Activated CD8-positive, alpha-beta T cell treated with anti-CD3 and anti-CD28 coated beads for 36 hours (primary cell): ENCODE results near the gene ITSN1. TPM values are rescaled to one million over a fixed set of nuclear protein-coding genes. Genes with fewer than 3 reads are reported as not detected.
"Not testable (repeated sequence)": the region's sequence is repeated elsewhere in the genome, so short reads cannot be mapped to it uniquely, and the experiment has no call there.

Source experiments
- ATAC-seq: fragments of 200-7000 bp; cut with Tn5 transposase; one replicate; pipeline ENCODE4 v1.10.0; 2021; ENCODE audit warnings: mild to moderate bottlenecking, moderate library complexity
- CTCF ChIA-PET: fragments of 350-600 bp; sonication (Branson Sonifier 250); formaldehyde crosslinking; loops from one replicate; lab custom pipeline; 2021; ENCODE audit warnings: antibody characterized with exemption; lab: Charles Lee
- POLR2A ChIA-PET: fragments of 350-600 bp; sonication (Branson Sonifier 250); formaldehyde crosslinking; loops from one replicate; lab custom pipeline; 2021; ENCODE audit warnings: antibody characterized with exemption; lab: Charles Lee
- DNase-seq: peaks from one replicate; pipeline ENCODE4 v3.0.0-alpha.2; 2020
- H3K27ac Mint-ChIP-seq: one replicate; pipeline ENCODE4 v1.8.0; 2021; ENCODE audit warnings: mild to moderate bottlenecking, mixed read lengths
- H3K27me3 Mint-ChIP-seq: one replicate; pipeline ENCODE4 v1.8.0; 2021; ENCODE audit warnings: mixed read lengths
- H3K36me3 Mint-ChIP-seq: one replicate; pipeline ENCODE4 v1.8.0; 2021; ENCODE audit warnings: low read depth, mixed read lengths
- H3K4me1 Mint-ChIP-seq: one replicate; pipeline ENCODE4 v1.8.0; 2021; ENCODE audit warnings: low read depth, mixed read lengths
- H3K4me3 Mint-ChIP-seq: one replicate; pipeline ENCODE4 v1.8.0; 2021; ENCODE audit warnings: mild to moderate bottlenecking, moderate library complexity, mixed read lengths
- H3K9me3 Mint-ChIP-seq: one replicate; pipeline ENCODE4 v1.8.0; 2021; ENCODE audit warnings: mixed read lengths
- CTCF ChIP-seq: fragments of 200-600 bp; IDR thresholded peaks from one replicate; pipeline ENCODE4 v1.8.0; 2022; ENCODE audit warnings: antibody characterized with exemption, mild to moderate bottlenecking
- intact Hi-C: fragments of 100-400 bp; cut with micrococcal nuclease; formaldehyde crosslinking; loops from one replicate; pipeline ENCODE4 v1.10.0; 2022
- total RNA-seq, 2 experiments: library from RNA; stranded (reverse); gene quantifications; one replicate each; pipeline ENCODE4 v1.2.3, GENCODE V29; 2021

Gene ITSN1
- total RNA-seq, 2 experiments from 2014 or later: 4.4 to 4.7 TPM

- intact Hi-C loops: no loop called here
- no peak for ATAC-seq
- Mint-ChIP-seq H3K27ac (no peak overlapping the region), H3K36me3 (peaks cover 7% of the 10 kb centered on the region), H3K9me3 (peaks cover 7% of the 10 kb centered on the region), H3K4me1 (no peaks in the 10 kb centered on the region), H3K4me3 (no peak overlapping the region), H3K27me3 (no peaks in the 10 kb centered on the region)
- ChIA-PET POLR2A (no interaction called here), CTCF (no interaction called here)
- TF ChIP-seq CTCF: no peak
- DNase-seq: no peak
These were observed 133.0 kb downstream of the ITSN1 start for GRCh38 chr21:33775100-33775828.

GRCh38 chr21:33780631-33781030 lies 138.3 kb downstream of the ITSN1 start:
- Mint-ChIP-seq H3K27me3 (no peaks in the 10 kb centered on the region), H3K4me1 (no peaks in the 10 kb centered on the region), H3K4me3 (no peak overlapping the region), H3K36me3 (peaks cover 9% of the 10 kb centered on the region), H3K27ac (no peak overlapping the region), H3K9me3 (peaks cover 7% of the 10 kb centered on the region)
- DNase-seq (no peak), ATAC-seq (no peak)
- intact Hi-C loops: no loop called here
- POLR2A ChIA-PET: no interaction called here
- CTCF ChIA-PET: interaction anchor here (1.1 kb wide), 1 partner anchor 175 kb away, joined by 3 read pairs; no protein-coding TSS in a partner anchor
- no peak for TF ChIP-seq CTCF

GRCh38 chr21:33781121-33781520 lies 138.8 kb downstream of the ITSN1 start:
- Mint-ChIP-seq H3K36me3 (peaks cover 9% of the 10 kb centered on the region), H3K4me3 (no peak overlapping the region), H3K27me3 (no peaks in the 10 kb centered on the region), H3K27ac (no peak overlapping the region), H3K4me1 (no peaks in the 10 kb centered on the region), H3K9me3 (peaks cover 7% of the 10 kb centered on the region)
- TF ChIP-seq CTCF: no peak
- DNase-seq (no peak), ATAC-seq (no peak)
- intact Hi-C loops: no loop called here
- POLR2A ChIA-PET: no interaction called here
- CTCF ChIA-PET: no interaction called here

GRCh38 chr21:33783187-33783979 lies 141.1 kb downstream of the ITSN1 start:
- intact Hi-C loops: no loop called here
- TF ChIP-seq CTCF: no peak
- ChIA-PET CTCF (no interaction called here), POLR2A (no interaction called here)
- Mint-ChIP-seq H3K9me3 (peaks cover 7% of the 10 kb centered on the region), H3K27me3 (no peaks in the 10 kb centered on the region), H3K4me3 (no peak overlapping the region), H3K27ac (no peak overlapping the region), H3K4me1 (no peaks in the 10 kb centered on the region), H3K36me3 (peaks cover 6% of the 10 kb centered on the region)
- DNase-seq: no peak
- ATAC-seq: no peak

- Mint-ChIP-seq H3K36me3 (peaks cover 2% of the 10 kb centered on the region), H3K27me3 (no peaks in the 10 kb centered on the region), H3K4me1 (no peaks in the 10 kb centered on the region), H3K27ac (no peak overlapping the region), H3K4me3 (no peak overlapping the region), H3K9me3 (no peaks in the 10 kb centered on the region)
- CTCF ChIA-PET: no interaction called here
- no peak for TF ChIP-seq CTCF
- DNase-seq (no peak), ATAC-seq (no peak)
- POLR2A ChIA-PET: interaction anchor here (0.8 kb wide), 1 partner anchor 42 kb away, joined by 3 read pairs; no protein-coding TSS in a partner anchor
- intact Hi-C loops: no loop called here
These were observed 145.1 kb downstream of the ITSN1 start for GRCh38 chr21:33787431-33787830.

GRCh38 chr21:33788438-33788837 lies 146.1 kb downstream of the ITSN1 start:
- POLR2A ChIA-PET, H3K27ac Mint-ChIP-seq, H3K9me3 Mint-ChIP-seq, H3K36me3 Mint-ChIP-seq, H3K4me1 Mint-ChIP-seq, H3K4me3 Mint-ChIP-seq, intact Hi-C loops, DNase-seq, H3K27me3 Mint-ChIP-seq, CTCF ChIA-PET, ATAC-seq: not testable (repeated sequence)
